Loucy (cell line): ENCODE data around the gene DGKB.

Source experiments
- H2AFZ ChIP-seq: fragments of 200-600 bp; sonication (generic); 2 replicates; pipeline ENCODE4 v1.6.0; 2016; ENCODE audit warnings: antibody characterized with exemption, mild to moderate bottlenecking, low read length, moderate library complexity
- H3F3A ChIP-seq: fragments of 200-600 bp; 2 replicates; pipeline ENCODE4 v1.6.0; 2016; ENCODE audit warnings: antibody characterized with exemption, low read depth, mild to moderate bottlenecking
- H3K27me3 ChIP-seq: fragments of 200-600 bp; sonication (generic); 2 replicates; pipeline ENCODE4 v1.6.1; 2014; ENCODE audit warnings: low read length, mild to moderate bottlenecking; ENCODE audit not compliant: insufficient read depth, poor library complexity, severe bottlenecking
- H3K36me3 ChIP-seq: fragments of 200-600 bp; sonication (generic); 2 replicates; pipeline ENCODE4 v1.6.1; 2016; ENCODE audit warnings: low read length; ENCODE audit not compliant: insufficient read depth
- H3K4me1 ChIP-seq: fragments of 200-600 bp; sonication (generic); 2 replicates; pipeline ENCODE4 v1.5.1; 2014; ENCODE audit warnings: low read length, mild to moderate bottlenecking; ENCODE audit not compliant: insufficient read depth, poor library complexity, severe bottlenecking
- H3K4me2 ChIP-seq: fragments of 200-600 bp; sonication (generic); 2 replicates; pipeline ENCODE4 v1.6.0; 2014; ENCODE audit warnings: antibody characterized with exemption, low read length, low read depth, mild to moderate bottlenecking; ENCODE audit not compliant: poor library complexity, severe bottlenecking
- H3K4me3 ChIP-seq: fragments of 200-600 bp; sonication (generic); 2 replicates; pipeline ENCODE4 v1.5.1; 2014; ENCODE audit warnings: low read length, mild to moderate bottlenecking, mixed read lengths; ENCODE audit not compliant: poor library complexity, severe bottlenecking
- H3K79me2 ChIP-seq: fragments of 200-600 bp; sonication (generic); 2 replicates; pipeline ENCODE4 v1.6.1; 2014; ENCODE audit warnings: low read length; ENCODE audit not compliant: insufficient read depth
- H3K9ac ChIP-seq: fragments of 200-600 bp; sonication (generic); 2 replicates; pipeline ENCODE4 v1.6.0; 2014; ENCODE audit warnings: mild to moderate bottlenecking, low read depth, low read length, moderate library complexity; ENCODE audit not compliant: poor library complexity, severe bottlenecking
- H3K9me2 ChIP-seq: fragments of 200-600 bp; sonication (generic); replicated peaks from 2 replicates; pipeline ENCODE4 v1.6.1; 2016; ENCODE audit warnings: low read depth, low read length, mixed read lengths
- H3K9me3 ChIP-seq: fragments of 200-600 bp; sonication (generic); 2 replicates; pipeline ENCODE4 v1.6.1; 2014; ENCODE audit warnings: mild to moderate bottlenecking, antibody characterized with exemption, low read length, low read depth; ENCODE audit not compliant: insufficient read depth
- H4K20me1 ChIP-seq: fragments of 200-600 bp; sonication (generic); 2 replicates; pipeline ENCODE4 v1.6.0; 2014; ENCODE audit warnings: antibody characterized with exemption, low read length, mild to moderate bottlenecking; ENCODE audit not compliant: insufficient read depth, poor library complexity, severe bottlenecking
- CTCF ChIP-seq: fragments of 200-600 bp; sonication (generic); conservative IDR thresholded peaks from 2 replicates; pipeline ENCODE4 v1.5.1; 2014; ENCODE audit warnings: mild to moderate bottlenecking, antibody characterized with exemption, low read length
- EZH2phosphoT487 ChIP-seq: fragments of 200-600 bp; IDR thresholded peaks from 2 replicates; pipeline ENCODE4 v1.6.1; 2018; ENCODE audit warnings: antibody characterized with exemption, mild to moderate bottlenecking, moderate library complexity, borderline replicate concordance

The DGKB gene

GRCh38 chr7:14766747-14767146 is 135.8 kb downstream of the DGKB start:
- H3K79me2 ChIP-seq, result no peaks in the 10 kb centered on the region
- no peaks in the 10 kb centered on the region for H3F3A ChIP-seq
- TF ChIP-seq CTCF, result no peak
- TF ChIP-seq EZH2phosphoT487, result no peak
- no peaks in the 10 kb centered on the region for H3K36me3 ChIP-seq
- no peaks in the 10 kb centered on the region for H3K4me1 ChIP-seq
- no peak overlapping the region for H3K4me3 ChIP-seq
- H3K9me2 ChIP-seq, result no peaks in the 10 kb centered on the region
- no peak overlapping the region for H3K4me2 ChIP-seq
- no peaks in the 10 kb centered on the region for H3K9me3 ChIP-seq
- H3K9ac ChIP-seq, result no peak overlapping the region
- H4K20me1 ChIP-seq, result no peaks in the 10 kb centered on the region
- H3K27me3 ChIP-seq, result no peaks in the 10 kb centered on the region
- H2AFZ ChIP-seq, result no peak overlapping the region

DNA sequence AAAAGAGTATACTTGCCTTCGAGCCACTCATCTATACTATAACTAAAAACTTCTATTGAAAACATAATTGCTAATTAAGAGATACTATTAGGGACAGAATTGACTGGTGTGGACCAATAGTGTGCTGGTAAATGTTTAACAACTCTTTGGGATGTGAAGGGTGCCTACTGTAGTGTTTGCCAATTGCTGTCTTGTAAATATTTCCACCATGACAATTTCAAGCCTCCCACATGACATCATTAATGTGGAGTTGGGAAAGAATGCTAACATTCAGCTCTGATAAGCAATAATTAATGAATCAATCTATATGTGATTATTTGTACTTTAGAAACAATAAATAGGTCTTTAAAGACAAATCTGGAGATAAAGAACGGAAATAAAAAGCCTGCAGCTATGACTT is 136.8 kb downstream of the DGKB start:
- no peak overlapping the region for H2AFZ ChIP-seq
- H3K9me3 ChIP-seq, result no peaks in the 10 kb centered on the region
- H3K4me3 ChIP-seq, result no peak overlapping the region
- no peaks in the 10 kb centered on the region for H3K79me2 ChIP-seq
- no peak for TF ChIP-seq EZH2phosphoT487
- no peak for TF ChIP-seq CTCF
- no peak overlapping the region for H3K4me2 ChIP-seq
- no peaks in the 10 kb centered on the region for H4K20me1 ChIP-seq
- H3K9me2 ChIP-seq, result no peaks in the 10 kb centered on the region
- H3K9ac ChIP-seq, result no peak overlapping the region
- H3K36me3 ChIP-seq, result no peaks in the 10 kb centered on the region
- H3K4me1 ChIP-seq, result no peaks in the 10 kb centered on the region
- H3K27me3 ChIP-seq, result no peaks in the 10 kb centered on the region
- no peaks in the 10 kb centered on the region for H3F3A ChIP-seq

DNA sequence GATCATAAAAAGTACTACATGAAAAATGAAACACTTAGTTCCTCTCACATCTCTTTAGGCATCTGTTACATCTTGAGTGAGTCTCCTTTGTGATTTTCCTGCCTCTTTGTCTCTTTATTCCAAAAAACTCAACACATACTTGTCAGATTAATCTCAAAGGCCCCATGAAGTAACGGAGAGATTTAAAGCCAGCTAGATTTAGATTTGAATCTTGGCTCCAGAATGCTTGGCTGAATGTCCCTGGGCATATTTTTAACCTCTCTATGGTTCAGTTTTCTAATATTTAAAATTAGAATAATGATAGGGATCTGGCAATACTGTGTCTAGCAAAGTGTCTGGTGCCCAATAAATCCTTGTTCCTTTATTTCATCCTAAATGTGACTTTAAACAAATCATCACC is 140.0 kb downstream of the DGKB start:
- Histone ChIP-seq H3K4me3 (no peak overlapping the region), H3K4me2 (no peak overlapping the region), H3F3A (no peaks in the 10 kb centered on the region), H2AFZ (no peak overlapping the region), H4K20me1 (no peaks in the 10 kb centered on the region), H3K9me2 (no peaks in the 10 kb centered on the region), H3K9me3 (no peaks in the 10 kb centered on the region), H3K27me3 (no peaks in the 10 kb centered on the region), H3K36me3 (no peaks in the 10 kb centered on the region), H3K4me1 (no peaks in the 10 kb centered on the region), H3K79me2 (no peaks in the 10 kb centered on the region), H3K9ac (no peak overlapping the region)
- no peak for TF ChIP-seq EZH2phosphoT487
- TF ChIP-seq CTCF, result no peak
